Coronary artery (tissue), 2 donors: ENCODE data around the gene ALX4.

ENCODE experiments used
- DNase-seq: peaks from one replicate; pipeline ENCODE4 v3.0.0-alpha.2; 2017; ENCODE audit warnings: low spot score
- H3K27ac ChIP-seq, 2 donors: fragments of 200-600 bp; sonication (generic); one replicate each; pipeline ENCODE4 v1.5.1; 2016 to 2019
- H3K4me3 ChIP-seq: fragments of 200-600 bp; sonication (generic); 2 replicates; pipeline ENCODE4 v1.5.1; 2016; ENCODE audit warnings: mild to moderate bottlenecking, moderate library complexity
- CTCF ChIP-seq: fragments of 200-600 bp; sonication (generic); IDR thresholded peaks from one replicate; pipeline ENCODE4 v1.5.1; 2019; ENCODE audit warnings: antibody characterized with exemption

The ALX4 gene

DNA sequence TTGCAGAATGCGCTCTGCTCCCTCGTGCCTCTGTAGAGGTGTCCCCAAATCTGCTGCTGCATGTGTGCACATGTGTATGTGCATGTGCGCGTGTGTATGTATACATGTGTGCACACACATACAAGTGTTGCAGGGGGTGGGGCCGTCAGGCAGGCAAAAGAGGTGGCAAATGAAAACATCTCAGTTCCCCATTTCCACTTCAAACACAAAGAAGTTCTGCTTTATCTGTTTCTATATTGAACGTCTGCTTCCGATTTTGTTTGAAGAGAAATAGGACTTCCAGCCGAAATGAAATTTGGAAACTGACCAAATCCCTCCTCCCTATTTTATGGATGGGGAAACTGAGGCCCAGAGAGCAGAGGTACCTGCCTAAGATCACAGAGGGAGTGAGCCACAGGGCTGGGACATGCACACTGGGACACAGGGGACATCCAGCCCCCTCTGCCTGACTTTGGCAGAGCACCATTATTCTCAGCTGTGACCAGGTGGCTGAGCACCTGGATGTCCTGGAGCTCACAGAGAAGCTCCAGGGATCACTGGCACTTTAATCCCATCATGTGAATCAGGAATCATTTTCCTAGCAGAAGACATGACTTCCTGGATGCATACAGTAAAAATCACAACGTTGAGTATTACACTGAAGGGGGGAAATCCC, 41.2 kb upstream of the ALX4 start:
- Histone ChIP-seq H3K4me3 (no peak overlapping the region), H3K27ac (no peak overlapping the region)
- no peak for DNase-seq
- no peak for TF ChIP-seq CTCF

DNA sequence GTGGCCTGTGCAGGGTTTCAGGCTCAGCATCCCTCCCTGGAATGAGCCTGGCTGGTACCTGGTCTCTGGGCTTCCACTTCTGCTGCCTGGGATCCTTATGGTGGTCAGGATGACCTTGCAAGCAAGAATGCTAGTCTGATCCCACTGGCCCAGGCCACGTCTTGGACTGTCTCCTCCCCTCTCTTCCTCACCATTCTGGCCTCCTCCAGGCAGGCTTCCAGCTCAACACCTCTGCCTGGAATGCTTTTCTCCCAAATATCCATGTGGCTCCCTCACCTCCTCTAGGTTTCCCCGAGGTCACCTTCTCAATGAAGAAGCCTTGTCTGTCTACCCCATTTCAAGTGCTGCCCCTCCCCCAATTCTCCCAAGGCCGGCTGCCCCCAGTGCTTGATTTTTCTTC, 39.4 kb upstream of the ALX4 start:
- TF ChIP-seq CTCF = no peak
- no peak overlapping the region for H3K4me3 ChIP-seq
- no peak for DNase-seq
- no peak overlapping the region for H3K27ac ChIP-seq

DNA sequence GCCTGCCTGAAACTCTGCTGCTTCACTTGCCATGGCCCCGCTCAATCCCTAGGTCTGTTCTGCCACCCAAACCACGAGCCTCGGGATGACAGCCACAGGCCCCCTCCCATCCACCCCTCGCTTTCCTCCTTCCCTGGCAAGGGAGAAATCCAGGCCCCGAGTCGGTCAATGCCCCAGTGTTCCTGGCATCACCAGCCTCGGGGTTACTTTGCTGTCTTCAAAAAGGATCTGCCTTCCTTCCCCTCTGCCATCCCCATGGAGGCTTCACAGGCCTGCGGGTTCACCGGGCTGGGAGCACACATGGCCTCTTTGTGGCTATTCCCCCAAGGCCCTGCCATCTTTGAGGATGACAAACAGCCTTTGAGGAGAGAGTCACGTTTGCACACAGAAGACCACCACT, 38.8 kb upstream of the ALX4 start:
- no peak overlapping the region for H3K27ac ChIP-seq
- H3K4me3 ChIP-seq = no peak overlapping the region
- DNase-seq = no peak
- TF ChIP-seq CTCF = no peak

DNA sequence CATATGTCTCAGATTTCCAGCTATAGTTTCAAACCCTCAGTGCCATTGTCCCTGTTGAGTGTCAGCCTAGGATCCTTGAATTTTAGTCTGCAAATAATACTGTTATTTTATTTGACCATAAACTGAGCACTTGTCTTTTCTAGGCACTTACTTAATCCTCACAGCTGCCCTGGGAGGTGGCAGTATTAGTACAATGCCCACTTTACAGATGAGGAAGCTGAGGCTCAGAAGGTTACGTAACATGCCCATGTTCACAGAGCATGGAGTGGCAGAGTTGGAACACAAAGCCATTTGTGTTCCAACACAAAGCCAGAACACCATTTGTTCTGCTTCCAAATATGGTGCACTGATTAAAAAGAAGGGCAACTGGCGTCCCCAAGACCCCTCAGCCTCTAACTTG, 38.2 kb upstream of the ALX4 start:
- no peak overlapping the region for H3K27ac ChIP-seq
- no peak for TF ChIP-seq CTCF
- no peak for DNase-seq
- H3K4me3 ChIP-seq = no peak overlapping the region

GRCh38 chr11:44347538-44347937, 37.6 kb upstream of the ALX4 start:
- TF ChIP-seq CTCF = no peak
- no peak overlapping the region for H3K27ac ChIP-seq
- DNase-seq = no peak
- no peak overlapping the region for H3K4me3 ChIP-seq

DNA sequence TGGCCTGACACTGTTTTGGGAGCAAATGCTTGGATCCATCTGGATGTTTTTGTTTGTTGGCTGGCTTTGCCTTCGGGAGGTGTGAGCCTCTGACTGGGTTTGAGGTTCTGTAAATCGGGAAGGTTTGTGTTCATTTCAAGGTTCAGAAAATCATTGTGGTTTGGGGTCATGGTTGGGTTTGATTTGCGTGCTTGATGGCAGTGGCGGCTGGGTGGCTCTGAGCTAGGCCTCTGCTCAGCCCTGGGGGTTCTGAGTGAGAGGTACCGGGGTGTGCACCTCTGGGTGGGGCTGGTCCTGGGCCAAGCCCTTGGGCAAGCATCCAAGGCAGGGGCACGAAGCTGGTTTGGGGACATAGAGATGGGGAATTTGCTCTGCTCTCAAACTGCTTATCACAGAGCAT, 37.0 kb upstream of the ALX4 start:
- Histone ChIP-seq H3K4me3 (no peak overlapping the region), H3K27ac (no peak overlapping the region)
- no peak for TF ChIP-seq CTCF
- DNase-seq = no peak

DNA sequence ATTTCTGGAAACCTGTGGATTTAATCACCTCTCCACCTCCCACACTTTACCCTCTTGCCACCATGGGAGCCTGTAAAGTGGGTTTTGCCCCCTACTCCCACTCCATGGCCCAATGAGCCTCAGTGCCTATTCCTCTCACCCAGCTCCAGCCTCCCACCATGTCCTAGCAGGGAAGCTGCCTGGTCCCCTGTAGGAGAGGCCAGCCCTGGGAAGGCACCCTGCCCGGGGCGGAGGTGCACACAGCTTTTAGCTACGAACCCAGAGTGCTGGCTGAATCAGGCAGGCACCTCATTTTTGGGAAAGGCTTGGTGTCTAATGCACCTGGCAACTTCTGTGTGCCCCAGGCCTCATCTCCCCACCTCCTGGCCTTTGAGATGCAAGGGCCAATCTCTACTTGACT, 35.8 kb upstream of the ALX4 start:
- no peak for DNase-seq
- Histone ChIP-seq H3K27ac (no peak overlapping the region), H3K4me3 (no peak overlapping the region)
- no peak for TF ChIP-seq CTCF
